H9 (cell line): ENCODE data around the gene R3HDM2. TPM values are rescaled to one million over a fixed set of nuclear protein-coding genes. Genes with fewer than 3 reads are reported as not detected.

Source experiments
- DNase-seq: peaks from one replicate; pipeline ENCODE4 v3.0.0-alpha.2; 2017
- H2AFZ ChIP-seq: one replicate; pipeline ENCODE4 v1.6.1; 2013; ENCODE audit warnings: mild to moderate bottlenecking, low read length, control low read depth, moderate library complexity
- H2AK5ac ChIP-seq: 2 replicates; pipeline ENCODE4 v1.6.1; 2013; ENCODE audit warnings: low read length, control low read depth, mixed read lengths; ENCODE audit not compliant: insufficient read length
- H2BK120ac ChIP-seq: one replicate; pipeline ENCODE4 v1.6.1; 2013; ENCODE audit warnings: low read depth, mild to moderate bottlenecking, low read length, control low read depth, inconsistent platforms; ENCODE audit not compliant: poor library complexity, severe bottlenecking
- H2BK12ac ChIP-seq: 2 replicates; pipeline ENCODE4 v1.6.1; 2013; ENCODE audit warnings: low read length, control low read depth, mixed read lengths, low read depth; ENCODE audit not compliant: insufficient read length
- H2BK15ac ChIP-seq: 2 replicates; pipeline ENCODE4 v1.6.1; 2013; ENCODE audit warnings: low read depth, low read length, control low read depth
- H2BK20ac ChIP-seq: one replicate; pipeline ENCODE4 v1.6.1; 2013; ENCODE audit warnings: low read depth, mild to moderate bottlenecking, low read length, control low read depth, inconsistent platforms; ENCODE audit not compliant: poor library complexity, severe bottlenecking
- H2BK5ac ChIP-seq: 2 replicates; pipeline ENCODE4 v1.6.1; 2013; ENCODE audit warnings: low read length, control low read depth, mixed read lengths; ENCODE audit not compliant: insufficient read length
- H3K14ac ChIP-seq: 2 replicates; pipeline ENCODE4 v1.6.1; 2013; ENCODE audit warnings: low read length, control low read depth; ENCODE audit not compliant: insufficient read depth
- H3K18ac ChIP-seq: 2 replicates; pipeline ENCODE4 v1.6.1; 2013; ENCODE audit warnings: low read depth, mild to moderate bottlenecking, mixed read lengths, low read length, control low read depth; ENCODE audit not compliant: insufficient read length
- H3K23ac ChIP-seq: 2 replicates; pipeline ENCODE4 v1.6.1; 2013; ENCODE audit warnings: low read length, control low read depth, mixed read lengths, low read depth; ENCODE audit not compliant: insufficient read length
- H3K23me2 ChIP-seq: 2 replicates; pipeline ENCODE4 v1.6.1; 2013; ENCODE audit warnings: low read depth, mild to moderate bottlenecking, mixed read lengths, low read length, control low read depth; ENCODE audit not compliant: insufficient read length, poor library complexity, severe bottlenecking
- H3K27ac ChIP-seq: 2 replicates; pipeline ENCODE4 v1.5.1; 2013; ENCODE audit warnings: low read length, control low read depth, mixed read lengths, low read depth; ENCODE audit not compliant: insufficient read length
- H3K27me3 ChIP-seq: 2 replicates; pipeline ENCODE4 v1.6.1; 2013; ENCODE audit warnings: low read length, control low read depth, inconsistent platforms; ENCODE audit not compliant: insufficient read depth
- H3K4ac ChIP-seq: 2 replicates; pipeline ENCODE4 v1.6.1; 2013; ENCODE audit warnings: low read depth, mild to moderate bottlenecking, control low read depth, inconsistent platforms, low read length, moderate library complexity
- H3K4me1 ChIP-seq: 2 replicates; pipeline ENCODE4 v1.6.1; 2013; ENCODE audit warnings: low read length, control low read depth, inconsistent platforms; ENCODE audit not compliant: insufficient read depth
- H3K4me2 ChIP-seq: 2 replicates; pipeline ENCODE4 v1.6.1; 2013; ENCODE audit warnings: low read length, control low read depth, mixed read lengths; ENCODE audit not compliant: insufficient read length, insufficient read depth
- H3K56ac ChIP-seq: 2 replicates; pipeline ENCODE4 v1.6.1; 2013; ENCODE audit warnings: low read depth, mild to moderate bottlenecking, mixed read lengths, low read length, control low read depth; ENCODE audit not compliant: insufficient read length
- H3K79me1 ChIP-seq: 2 replicates; pipeline ENCODE4 v1.6.1; 2013; ENCODE audit warnings: low read depth, mild to moderate bottlenecking, moderate library complexity, low read length, control low read depth, inconsistent platforms; ENCODE audit not compliant: insufficient read depth, poor library complexity, severe bottlenecking
- H3K79me2 ChIP-seq: 2 replicates; pipeline ENCODE4 v1.6.1; 2013; ENCODE audit warnings: low read length, control low read depth, inconsistent platforms; ENCODE audit not compliant: insufficient read depth
- H3K9ac ChIP-seq: 2 replicates; pipeline ENCODE4 v1.6.1; 2013; ENCODE audit warnings: low read length, control low read depth, mixed read lengths; ENCODE audit not compliant: insufficient read length; ENCODE audit errors: extremely low read depth
- H3K9me3 ChIP-seq: one replicate; pipeline ENCODE4 v1.6.1; 2013; ENCODE audit warnings: low read depth, low read length, inconsistent platforms; ENCODE audit not compliant: control insufficient read depth
- H3T11ph ChIP-seq: one replicate; pipeline ENCODE4 v1.6.1; 2013; ENCODE audit warnings: mild to moderate bottlenecking, low read length, control low read depth, inconsistent platforms
- H4K20me1 ChIP-seq: one replicate; pipeline ENCODE4 v1.6.1; 2013; ENCODE audit not compliant: control insufficient read depth, insufficient read length, insufficient read depth
- H4K5ac ChIP-seq: 2 replicates; pipeline ENCODE4 v1.6.1; 2013; ENCODE audit warnings: low read depth, mild to moderate bottlenecking, mixed read lengths, low read length, control low read depth; ENCODE audit not compliant: insufficient read length
- H4K8ac ChIP-seq: replicated peaks from 2 replicates; pipeline ENCODE4 v1.6.1; 2013; ENCODE audit warnings: low read length, control low read depth, mixed read lengths, low read depth; ENCODE audit not compliant: insufficient read length
- H4K91ac ChIP-seq: 2 replicates; pipeline ENCODE4 v1.6.1; 2013; ENCODE audit warnings: low read depth, mild to moderate bottlenecking, moderate library complexity, mixed read lengths, low read length, control low read depth; ENCODE audit not compliant: insufficient read length
- H3K27ac Mint-ChIP-seq, 3 experiments: 2 replicates in 2 of 3; 3 replicates in 1 of 3; pipeline ENCODE4 v1.8.0; 2020 to 2021; ENCODE audit warnings: mixed read lengths in 3 of 3, mild to moderate bottlenecking in 1 of 3, moderate library complexity in 1 of 3
- H3K27me3 Mint-ChIP-seq: 2 replicates; pipeline ENCODE4 v1.8.0; 2021; ENCODE audit warnings: low read depth, mild to moderate bottlenecking, moderate library complexity, mixed read lengths
- H3K36me3 Mint-ChIP-seq, 3 experiments: 2 replicates in 2 of 3; 3 replicates in 1 of 3; pipeline ENCODE4 v1.8.0; 2020 to 2021; ENCODE audit warnings: low read depth in 3 of 3, mixed read lengths in 3 of 3; ENCODE audit not compliant: insufficient read depth in 1 of 3
- H3K4me1 Mint-ChIP-seq, 2 experiments: 2 replicates each; pipeline ENCODE4 v1.8.0; 2020; ENCODE audit warnings: mixed read lengths in 2 of 2
- H3K4me3 Mint-ChIP-seq, 2 experiments: 2 replicates in 1 of 2; 3 replicates in 1 of 2; pipeline ENCODE4 v1.8.0; 2020 to 2021; ENCODE audit warnings: mild to moderate bottlenecking in 2 of 2, mixed read lengths in 2 of 2, moderate library complexity in 1 of 2
- H3K9me3 Mint-ChIP-seq, 2 experiments: 2 replicates in 1 of 2; 3 replicates in 1 of 2; pipeline ENCODE4 v1.8.0; 2020; ENCODE audit warnings: mild to moderate bottlenecking in 2 of 2, mixed read lengths in 2 of 2, moderate library complexity in 1 of 2
- CTCF ChIP-seq: fragments of 200-600 bp; sonication (generic); conservative IDR thresholded peaks from 3 replicates; pipeline ENCODE4 v1.8.0; 2021; ENCODE audit warnings: antibody characterized with exemption, mild to moderate bottlenecking
- WGBS: extraction: QIAGEN DNeasy Blood & Tissue Kit; methylation state at CpG from one replicate; pipeline ENCODE4 v1.1.7; 2013; ENCODE audit warnings: missing lambda C conversion rate, low lambda C conversion rate, mixed read lengths; ENCODE audit not compliant: insufficient read length; ENCODE audit errors: extremely low coverage; 5-methylcytosine and 5-hydroxymethylcytosine counted together
- total RNA-seq: library from RNA; stranded (reverse); gene quantifications from 2 replicates; pipeline ENCODE4 v1.2.1, GENCODE V29; 2021

Gene R3HDM2
- total RNA-seq, 1 experiment from 2014 or later = 43.9 TPM

GRCh38 chr12:57320639-57321038 lies 110.2 kb downstream of the R3HDM2 start:
- H3K27ac Mint-ChIP-seq = no peak overlapping the region
- TF ChIP-seq CTCF = no peak
- H2BK12ac ChIP-seq = no peak overlapping the region
- H4K91ac ChIP-seq = no peak overlapping the region
- H3K27ac ChIP-seq = no peak overlapping the region
- no peaks in the 10 kb centered on the region for H3K79me2 ChIP-seq
- H2BK120ac ChIP-seq = no peak overlapping the region
- no peak overlapping the region for H3K4me3 Mint-ChIP-seq
- no peaks in the 10 kb centered on the region for H3K27me3 Mint-ChIP-seq
- no peak overlapping the region for H2AFZ ChIP-seq
- H3K4me2 ChIP-seq = no peak overlapping the region
- no peaks in the 10 kb centered on the region for H3K9me3 ChIP-seq
- no peak overlapping the region for H4K8ac ChIP-seq
- no peak for DNase-seq
- no peak overlapping the region for H3K14ac ChIP-seq
- H3K79me1 ChIP-seq = no peaks in the 10 kb centered on the region
- H3K36me3 Mint-ChIP-seq = no peaks in the 10 kb centered on the region
- no peaks in the 10 kb centered on the region for H4K20me1 ChIP-seq
- no peaks in the 10 kb centered on the region for H3K9me3 Mint-ChIP-seq
- H3K27me3 ChIP-seq = no peaks in the 10 kb centered on the region
- no peak overlapping the region for H2BK15ac ChIP-seq
- no peak overlapping the region for H3K18ac ChIP-seq
- H3T11ph ChIP-seq = no peak overlapping the region
- no peak overlapping the region for H2BK20ac ChIP-seq
- no peaks in the 10 kb centered on the region; the same call in 1 of the 2 replicates for H3K4me1 ChIP-seq
- no peak overlapping the region for H3K9ac ChIP-seq
- H3K4ac ChIP-seq = no peak overlapping the region
- H4K5ac ChIP-seq = no peak overlapping the region
- peaks cover 5 to 7% of the 10 kb centered on the region in 2 experiments; a peak in 3 of 4 replicates for H3K4me1 Mint-ChIP-seq
- no CpG with 5 or more reads among the region's 2 CpGs for WGBS
- no peaks in the 10 kb centered on the region for H3K23me2 ChIP-seq
- H2AK5ac ChIP-seq = no peak overlapping the region
- no peak overlapping the region for H3K56ac ChIP-seq
- no peak overlapping the region for H2BK5ac ChIP-seq
- H3K23ac ChIP-seq = no peak overlapping the region
